Breast epithelium (tissue), 3 donors: ENCODE results near the gene GCH1.
A peak's percentile ranks its signal among the peaks of the same experiment; 100 is the strongest.

Experiments
- CTCF ChIP-seq, 3 donors: fragments of 450-650 bp; IDR thresholded peaks; one replicate each; pipeline ENCODE4 v1.5.1; 2016 to 2017; ENCODE audit warnings: antibody characterized with exemption in 3 of 3, mild to moderate bottlenecking in 3 of 3, moderate library complexity in 3 of 3
- POLR2A ChIP-seq: fragments of 450-650 bp; IDR thresholded peaks from one replicate; pipeline ENCODE4 v1.6.1; 2016; ENCODE audit warnings: antibody characterized with exemption, mild to moderate bottlenecking, moderate library complexity
- POLR2AphosphoS5 ChIP-seq, 3 donors: sonication (generic); formaldehyde crosslinking; IDR thresholded peaks; one replicate each; pipeline ENCODE4 v1.6.1; 2017; ENCODE audit warnings: antibody characterized with exemption in 3 of 3

- TF ChIP-seq CTCF (IDR thresholded peaks at IDR 0.05) = peak in 1 of 3 donors; percentile 13
- TF ChIP-seq POLR2AphosphoS5 (IDR thresholded peaks at IDR 0.05) = no peak
- no peak for TF ChIP-seq POLR2A
These were observed 1.1 kb downstream of the GCH1 start for GRCh38 chr14:54901380-54902142.
